ENCODE measurements around the gene ZNF143.

ZNF143 gene

DNA sequence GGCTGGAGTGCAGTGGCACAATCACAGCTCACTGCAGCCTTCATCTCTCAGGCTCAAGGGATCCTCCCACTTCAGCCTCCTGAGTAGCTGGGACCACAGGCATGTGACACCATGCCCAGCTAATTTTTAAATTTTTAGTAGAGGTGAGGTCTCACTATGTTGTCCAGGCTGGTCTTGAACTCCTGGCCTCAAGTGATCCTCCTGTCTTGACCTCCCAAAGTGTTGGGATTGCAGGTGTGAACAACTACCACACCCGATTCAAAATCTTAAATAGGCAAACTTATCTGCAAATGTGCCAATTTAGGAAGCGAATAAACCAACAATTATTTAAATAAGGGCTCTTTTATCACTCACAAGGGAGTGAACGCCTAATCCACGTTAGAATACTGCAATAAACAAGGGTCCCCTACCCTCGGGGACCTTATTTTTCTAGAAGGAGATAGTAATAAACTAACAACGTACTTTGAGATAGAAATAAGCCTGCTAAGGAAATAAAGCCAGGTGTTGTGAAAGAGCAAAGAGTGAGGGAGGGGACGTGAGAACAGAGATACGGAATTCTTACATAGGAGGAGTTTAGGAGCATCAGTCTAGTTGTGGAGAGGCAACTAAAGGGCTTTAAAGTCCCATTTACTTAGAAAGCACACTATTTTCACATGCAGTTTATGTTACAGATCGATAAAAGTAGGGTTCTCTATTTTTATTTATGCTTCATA lies 109.7 kb downstream of the ZNF143 start:
- DNase-seq (ENCODE audit: low read depth), result no peak
- TF ChIP-seq, protein P1, sequence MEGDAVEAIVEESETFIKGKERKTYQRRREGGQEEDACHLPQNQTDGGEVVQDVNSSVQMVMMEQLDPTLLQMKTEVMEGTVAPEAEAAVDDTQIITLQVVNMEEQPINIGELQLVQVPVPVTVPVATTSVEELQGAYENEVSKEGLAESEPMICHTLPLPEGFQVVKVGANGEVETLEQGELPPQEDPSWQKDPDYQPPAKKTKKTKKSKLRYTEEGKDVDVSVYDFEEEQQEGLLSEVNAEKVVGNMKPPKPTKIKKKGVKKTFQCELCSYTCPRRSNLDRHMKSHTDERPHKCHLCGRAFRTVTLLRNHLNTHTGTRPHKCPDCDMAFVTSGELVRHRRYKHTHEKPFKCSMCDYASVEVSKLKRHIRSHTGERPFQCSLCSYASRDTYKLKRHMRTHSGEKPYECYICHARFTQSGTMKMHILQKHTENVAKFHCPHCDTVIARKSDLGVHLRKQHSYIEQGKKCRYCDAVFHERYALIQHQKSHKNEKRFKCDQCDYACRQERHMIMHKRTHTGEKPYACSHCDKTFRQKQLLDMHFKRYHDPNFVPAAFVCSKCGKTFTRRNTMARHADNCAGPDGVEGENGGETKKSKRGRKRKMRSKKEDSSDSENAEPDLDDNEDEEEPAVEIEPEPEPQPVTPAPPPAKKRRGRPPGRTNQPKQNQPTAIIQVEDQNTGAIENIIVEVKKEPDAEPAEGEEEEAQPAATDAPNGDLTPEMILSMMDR (IDR thresholded peaks at IDR 0.05; ENCODE audit: control insufficient read depth, extremely low read depth, insufficient read depth), result no peak
- H3K4me3 ChIP-seq (ENCODE audit: low read depth, low read length), result no peak overlapping the region

DNA sequence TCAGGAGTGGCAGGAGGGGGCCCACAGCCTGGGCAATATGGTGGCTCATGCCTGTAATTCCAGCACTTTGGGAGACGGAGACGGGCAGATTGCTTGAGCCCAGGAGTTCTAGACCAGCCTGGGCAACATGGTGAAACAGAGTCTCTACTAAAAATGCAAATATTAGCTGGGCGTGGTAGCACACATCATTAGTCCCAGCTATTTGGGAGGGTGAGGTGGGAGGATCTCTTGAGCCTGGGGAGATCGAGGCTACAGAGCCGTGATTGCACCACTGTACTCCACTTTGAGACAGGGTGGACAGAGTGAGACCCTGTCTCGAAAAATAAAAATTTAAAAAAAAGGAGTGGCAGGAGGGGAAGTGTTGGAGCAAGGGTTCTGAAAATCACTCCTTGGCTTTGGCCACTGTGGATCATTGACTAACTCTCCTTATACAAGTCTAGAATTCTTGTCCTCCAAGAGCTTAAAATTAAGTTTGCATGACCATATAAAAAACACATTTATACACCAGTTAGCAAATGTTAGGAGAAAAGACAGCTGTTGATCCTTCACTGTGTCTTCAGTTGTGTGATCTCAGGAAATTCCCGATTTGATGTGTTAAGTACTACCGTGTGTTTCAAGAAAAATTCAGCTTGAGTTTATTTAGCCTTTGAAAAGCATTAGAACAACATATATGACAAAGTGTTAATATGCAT lies 110.4 kb downstream of the ZNF143 start:
- TF ChIP-seq, protein P1 (IDR thresholded peaks at IDR 0.05; ENCODE audit: control insufficient read depth, extremely low read depth, insufficient read depth), result no peak
- no peak overlapping the region for H3K4me3 ChIP-seq (ENCODE audit: low read depth, low read length)
- DNase-seq (ENCODE audit: low read depth), result no peak

DNA sequence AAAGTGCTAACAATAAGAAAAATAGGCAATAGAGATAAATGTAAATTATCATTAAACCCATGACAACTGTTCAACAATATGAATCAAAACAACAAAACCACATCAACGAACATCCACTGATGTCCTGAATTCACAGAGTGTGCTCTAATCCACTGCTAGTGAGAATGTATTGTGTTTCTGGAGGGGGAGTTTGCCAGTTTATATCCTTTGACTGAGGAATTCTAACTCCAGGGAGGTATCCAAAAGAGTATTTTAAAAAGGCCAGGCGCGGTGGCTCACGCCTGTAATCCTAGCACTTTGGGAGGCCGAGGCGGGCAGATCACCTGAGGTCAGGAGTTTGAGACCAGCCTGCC lies 110.9 kb downstream of the ZNF143 start:
- H3K4me3 ChIP-seq (ENCODE audit: low read depth, low read length), result no peak overlapping the region
- TF ChIP-seq, protein P1 (IDR thresholded peaks at IDR 0.05; ENCODE audit: control insufficient read depth, extremely low read depth, insufficient read depth), result no peak
- no peak for DNase-seq (ENCODE audit: low read depth)

DNA sequence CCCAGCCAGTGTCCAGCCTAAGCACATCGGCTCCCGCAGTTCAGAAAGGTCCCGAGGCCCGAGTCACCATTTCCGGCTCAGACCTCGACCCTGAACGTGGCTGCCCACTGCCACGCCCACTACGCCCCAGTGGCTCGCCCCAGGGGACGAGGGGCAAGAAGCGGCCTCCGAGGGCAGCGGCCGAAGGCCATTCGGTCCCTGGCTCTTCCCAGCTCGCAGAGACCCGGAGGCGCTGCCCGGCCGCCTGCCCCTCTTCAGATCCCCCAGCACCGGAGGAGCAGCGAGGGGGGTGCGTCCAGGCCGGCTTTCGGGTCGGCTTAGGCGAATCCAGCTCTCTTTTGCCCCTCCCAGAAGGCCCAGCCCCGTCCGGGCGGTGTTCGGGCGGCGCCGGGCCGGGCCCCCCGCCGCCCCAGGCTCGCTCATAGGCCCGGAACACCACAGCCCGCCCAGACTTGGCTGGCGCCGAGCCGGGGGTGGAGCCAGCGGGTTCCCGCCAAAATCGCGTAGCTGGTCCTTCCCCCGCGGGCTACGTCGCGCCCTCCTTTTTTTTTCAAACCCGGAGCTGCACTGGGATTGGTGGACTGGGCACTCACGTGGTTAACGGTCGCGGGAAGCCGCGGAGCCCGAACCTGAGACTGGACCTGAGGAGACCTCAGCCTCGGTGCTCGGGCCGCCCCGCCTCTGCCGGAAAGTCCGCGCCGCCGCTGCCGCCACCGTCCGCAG lies 112.4 kb downstream of the ZNF143 start, which contains the start of gene WEE1:
WEE1 (plus strand) TSS at position 619 of the 723 bp plus-strand sequence. CDS start 264 bp downstream, outside the sequence.
- peak within 1 kb of the TSS; percentile 70 for H3K4me3 ChIP-seq (ENCODE audit: low read depth, low read length)
- TF ChIP-seq, protein P1 (IDR thresholded peaks at IDR 0.05; ENCODE audit: control insufficient read depth, extremely low read depth, insufficient read depth), result no peak
- peak; percentile 92 for DNase-seq (ENCODE audit: low read depth)

DNA sequence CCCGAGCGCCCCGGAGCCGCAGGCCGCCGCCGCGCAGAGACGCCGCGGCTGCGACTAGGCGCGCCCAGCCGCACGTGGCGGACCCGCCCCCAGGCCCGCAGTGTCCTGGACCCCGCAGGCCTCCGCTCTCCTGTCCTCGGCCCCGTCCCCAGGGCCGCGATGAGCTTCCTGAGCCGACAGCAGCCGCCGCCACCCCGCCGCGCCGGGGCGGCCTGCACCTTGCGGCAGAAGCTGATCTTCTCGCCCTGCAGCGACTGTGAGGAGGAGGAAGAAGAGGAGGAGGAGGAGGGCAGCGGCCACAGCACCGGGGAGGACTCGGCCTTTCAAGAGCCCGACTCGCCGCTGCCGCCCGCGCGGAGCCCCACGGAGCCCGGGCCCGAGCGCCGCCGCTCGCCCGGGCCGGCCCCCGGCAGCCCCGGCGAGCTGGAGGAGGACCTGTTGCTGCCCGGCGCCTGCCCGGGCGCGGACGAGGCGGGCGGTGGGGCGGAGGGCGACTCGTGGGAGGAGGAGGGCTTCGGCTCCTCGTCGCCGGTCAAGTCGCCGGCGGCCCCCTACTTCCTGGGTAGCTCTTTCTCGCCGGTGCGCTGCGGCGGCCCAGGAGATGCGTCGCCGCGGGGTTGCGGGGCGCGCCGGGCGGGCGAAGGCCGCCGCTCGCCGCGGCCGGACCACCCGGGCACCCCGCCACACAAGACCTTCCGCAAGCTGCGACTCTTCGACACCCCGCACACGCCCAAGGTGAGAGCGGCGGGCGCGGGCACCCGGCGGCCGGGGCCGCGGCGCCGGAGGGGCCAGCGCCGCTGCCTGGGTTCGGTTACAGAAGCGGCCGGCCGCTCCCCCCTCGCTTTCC lies 113.2 kb downstream of the ZNF143 start:
- no peak for DNase-seq (ENCODE audit: low read depth)

More for the DNA sequence above, 113.2 kb downstream of the ZNF143 start:
- H3K4me3 ChIP-seq (ENCODE audit: low read depth, low read length), result peak overlapping the region; percentile 70
- TF ChIP-seq, protein P1 (IDR thresholded peaks at IDR 0.05; ENCODE audit: control insufficient read depth, extremely low read depth, insufficient read depth), result no peak
